Liver (tissue), 3 donors: ENCODE results near the gene ZBTB2.

ENCODE experiments used
- FOXA1 ChIP-seq: IDR thresholded peaks from 2 replicates; pipeline ENCODE4 v1.6.1; 2016; ENCODE audit warnings: antibody characterized with exemption
- GABPA ChIP-seq, 2 donors: IDR thresholded peaks in 1 of 2; conservative IDR thresholded peaks in 1 of 2; 2 replicates each; pipeline ENCODE4 v1.6.1; 2016; ENCODE audit warnings: antibody characterized with exemption in 2 of 2, mild to moderate bottlenecking in 1 of 2, moderate library complexity in 1 of 2
- HNF4G ChIP-seq: IDR thresholded peaks from 2 replicates; pipeline ENCODE4 v1.6.1; 2016; ENCODE audit warnings: antibody characterized with exemption
- NR2F2 ChIP-seq: IDR thresholded peaks from 2 replicates; pipeline ENCODE4 v1.6.1; 2016; ENCODE audit warnings: antibody characterized with exemption
- RAD21 ChIP-seq, 2 donors: IDR thresholded peaks; 2 replicates each; pipeline ENCODE4 v1.6.1; 2016; ENCODE audit warnings: antibody characterized with exemption in 2 of 2, mild to moderate bottlenecking in 2 of 2
- RXRA ChIP-seq, 2 donors: IDR thresholded peaks; 2 replicates each; pipeline ENCODE4 v1.6.1; 2017 to 2018; ENCODE audit warnings: antibody characterized with exemption in 2 of 2, mild to moderate bottlenecking in 1 of 2
- SP1 ChIP-seq: IDR thresholded peaks from 2 replicates; pipeline ENCODE4 v1.6.1; 2018; ENCODE audit warnings: antibody characterized with exemption, mild to moderate bottlenecking
- TAF1 ChIP-seq: conservative IDR thresholded peaks from 2 replicates; pipeline ENCODE4 v1.6.1; 2016; ENCODE audit warnings: antibody characterized with exemption, mild to moderate bottlenecking
- YY1 ChIP-seq: IDR thresholded peaks from 2 replicates; pipeline ENCODE4 v1.6.1; 2016; ENCODE audit warnings: antibody characterized with exemption, mild to moderate bottlenecking
- TF ChIP-seq, protein P1 (sequence below): IDR thresholded peaks from 2 replicates; pipeline ENCODE4 v1.6.1; 2016; ENCODE audit warnings: antibody characterized with exemption, mild to moderate bottlenecking
- TF ChIP-seq, protein P2 (sequence below): fragments of 150-350 bp; IDR thresholded peaks from 2 replicates; pipeline ENCODE4 v1.5.1; 2017; ENCODE audit warnings: improper control_type of control experiment, low read depth, low read length; ENCODE audit not compliant: missing input control
- TF ChIP-seq, protein P3 (sequence below): IDR thresholded peaks from 2 replicates; pipeline ENCODE4 v1.6.1; 2016; ENCODE audit warnings: antibody characterized with exemption
- TF ChIP-seq, protein P4 (sequence below): IDR thresholded peaks from 2 replicates; pipeline ENCODE4 v1.6.1; 2016; ENCODE audit warnings: antibody characterized with exemption
- TF ChIP-seq, protein P5 (sequence below): IDR thresholded peaks from 2 replicates; pipeline ENCODE4 v1.6.1; 2016; ENCODE audit warnings: antibody characterized with exemption
- donor health status: healthy.
- donor health status: healthy.

DNA sequence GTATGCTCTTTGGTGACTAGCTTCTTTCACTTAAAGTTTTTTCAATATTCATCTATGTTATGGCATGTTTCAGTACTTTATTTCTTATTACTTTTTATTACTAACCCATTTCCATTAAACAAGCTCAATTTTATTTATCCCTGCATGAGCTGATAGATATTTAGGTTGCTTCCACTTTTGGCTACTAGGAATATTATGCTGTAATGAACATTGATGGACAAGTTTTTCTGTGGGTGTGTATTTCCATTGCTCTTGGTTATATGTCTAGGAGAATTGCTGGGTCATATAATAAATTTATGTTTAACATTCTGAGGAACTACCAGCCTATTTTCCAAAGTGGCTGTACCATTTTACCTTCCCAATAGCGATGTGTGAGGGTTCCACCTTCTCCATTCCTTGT lies 69.9 kb downstream of the ZBTB2 start:
- TF ChIP-seq RAD21 (IDR thresholded peaks at IDR 0.05) (no peak), GABPA (IDR thresholded peaks at IDR 0.05 in 1 of 2, conservative IDR thresholded peaks at IDR 0.05 in 1 of 2) (no peak), TAF1 (no peak), HNF4G (no peak), NR2F2 (no peak), FOXA1 (no peak), YY1 (no peak), SP1 (no peak), RXRA (IDR thresholded peaks at IDR 0.05) (no peak)
- TF ChIP-seq, protein P1, sequence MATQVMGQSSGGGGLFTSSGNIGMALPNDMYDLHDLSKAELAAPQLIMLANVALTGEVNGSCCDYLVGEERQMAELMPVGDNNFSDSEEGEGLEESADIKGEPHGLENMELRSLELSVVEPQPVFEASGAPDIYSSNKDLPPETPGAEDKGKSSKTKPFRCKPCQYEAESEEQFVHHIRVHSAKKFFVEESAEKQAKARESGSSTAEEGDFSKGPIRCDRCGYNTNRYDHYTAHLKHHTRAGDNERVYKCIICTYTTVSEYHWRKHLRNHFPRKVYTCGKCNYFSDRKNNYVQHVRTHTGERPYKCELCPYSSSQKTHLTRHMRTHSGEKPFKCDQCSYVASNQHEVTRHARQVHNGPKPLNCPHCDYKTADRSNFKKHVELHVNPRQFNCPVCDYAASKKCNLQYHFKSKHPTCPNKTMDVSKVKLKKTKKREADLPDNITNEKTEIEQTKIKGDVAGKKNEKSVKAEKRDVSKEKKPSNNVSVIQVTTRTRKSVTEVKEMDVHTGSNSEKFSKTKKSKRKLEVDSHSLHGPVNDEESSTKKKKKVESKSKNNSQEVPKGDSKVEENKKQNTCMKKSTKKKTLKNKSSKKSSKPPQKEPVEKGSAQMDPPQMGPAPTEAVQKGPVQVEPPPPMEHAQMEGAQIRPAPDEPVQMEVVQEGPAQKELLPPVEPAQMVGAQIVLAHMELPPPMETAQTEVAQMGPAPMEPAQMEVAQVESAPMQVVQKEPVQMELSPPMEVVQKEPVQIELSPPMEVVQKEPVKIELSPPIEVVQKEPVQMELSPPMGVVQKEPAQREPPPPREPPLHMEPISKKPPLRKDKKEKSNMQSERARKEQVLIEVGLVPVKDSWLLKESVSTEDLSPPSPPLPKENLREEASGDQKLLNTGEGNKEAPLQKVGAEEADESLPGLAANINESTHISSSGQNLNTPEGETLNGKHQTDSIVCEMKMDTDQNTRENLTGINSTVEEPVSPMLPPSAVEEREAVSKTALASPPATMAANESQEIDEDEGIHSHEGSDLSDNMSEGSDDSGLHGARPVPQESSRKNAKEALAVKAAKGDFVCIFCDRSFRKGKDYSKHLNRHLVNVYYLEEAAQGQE: no peak
- TF ChIP-seq, protein P2, sequence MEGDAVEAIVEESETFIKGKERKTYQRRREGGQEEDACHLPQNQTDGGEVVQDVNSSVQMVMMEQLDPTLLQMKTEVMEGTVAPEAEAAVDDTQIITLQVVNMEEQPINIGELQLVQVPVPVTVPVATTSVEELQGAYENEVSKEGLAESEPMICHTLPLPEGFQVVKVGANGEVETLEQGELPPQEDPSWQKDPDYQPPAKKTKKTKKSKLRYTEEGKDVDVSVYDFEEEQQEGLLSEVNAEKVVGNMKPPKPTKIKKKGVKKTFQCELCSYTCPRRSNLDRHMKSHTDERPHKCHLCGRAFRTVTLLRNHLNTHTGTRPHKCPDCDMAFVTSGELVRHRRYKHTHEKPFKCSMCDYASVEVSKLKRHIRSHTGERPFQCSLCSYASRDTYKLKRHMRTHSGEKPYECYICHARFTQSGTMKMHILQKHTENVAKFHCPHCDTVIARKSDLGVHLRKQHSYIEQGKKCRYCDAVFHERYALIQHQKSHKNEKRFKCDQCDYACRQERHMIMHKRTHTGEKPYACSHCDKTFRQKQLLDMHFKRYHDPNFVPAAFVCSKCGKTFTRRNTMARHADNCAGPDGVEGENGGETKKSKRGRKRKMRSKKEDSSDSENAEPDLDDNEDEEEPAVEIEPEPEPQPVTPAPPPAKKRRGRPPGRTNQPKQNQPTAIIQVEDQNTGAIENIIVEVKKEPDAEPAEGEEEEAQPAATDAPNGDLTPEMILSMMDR: no peak
- TF ChIP-seq, protein P3, sequence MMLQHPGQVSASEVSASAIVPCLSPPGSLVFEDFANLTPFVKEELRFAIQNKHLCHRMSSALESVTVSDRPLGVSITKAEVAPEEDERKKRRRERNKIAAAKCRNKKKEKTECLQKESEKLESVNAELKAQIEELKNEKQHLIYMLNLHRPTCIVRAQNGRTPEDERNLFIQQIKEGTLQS: no peak
- TF ChIP-seq, protein P4, sequence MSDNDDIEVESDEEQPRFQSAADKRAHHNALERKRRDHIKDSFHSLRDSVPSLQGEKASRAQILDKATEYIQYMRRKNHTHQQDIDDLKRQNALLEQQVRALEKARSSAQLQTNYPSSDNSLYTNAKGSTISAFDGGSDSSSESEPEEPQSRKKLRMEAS: no peak
- TF ChIP-seq, protein P5, sequence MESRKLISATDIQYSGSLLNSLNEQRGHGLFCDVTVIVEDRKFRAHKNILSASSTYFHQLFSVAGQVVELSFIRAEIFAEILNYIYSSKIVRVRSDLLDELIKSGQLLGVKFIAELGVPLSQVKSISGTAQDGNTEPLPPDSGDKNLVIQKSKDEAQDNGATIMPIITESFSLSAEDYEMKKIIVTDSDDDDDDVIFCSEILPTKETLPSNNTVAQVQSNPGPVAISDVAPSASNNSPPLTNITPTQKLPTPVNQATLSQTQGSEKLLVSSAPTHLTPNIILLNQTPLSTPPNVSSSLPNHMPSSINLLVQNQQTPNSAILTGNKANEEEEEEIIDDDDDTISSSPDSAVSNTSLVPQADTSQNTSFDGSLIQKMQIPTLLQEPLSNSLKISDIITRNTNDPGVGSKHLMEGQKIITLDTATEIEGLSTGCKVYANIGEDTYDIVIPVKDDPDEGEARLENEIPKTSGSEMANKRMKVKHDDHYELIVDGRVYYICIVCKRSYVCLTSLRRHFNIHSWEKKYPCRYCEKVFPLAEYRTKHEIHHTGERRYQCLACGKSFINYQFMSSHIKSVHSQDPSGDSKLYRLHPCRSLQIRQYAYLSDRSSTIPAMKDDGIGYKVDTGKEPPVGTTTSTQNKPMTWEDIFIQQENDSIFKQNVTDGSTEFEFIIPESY: no peak
